TTC549 (cell line): ENCODE measurements around the gene MYO16.

Source experiments
- FAIRE-seq: peaks from 2 replicates; lab custom pipeline; 2012; peaks lifted over from hg19 to GRCh38; lab: Jason Lieb, UNC

The MYO16 gene

DNA sequence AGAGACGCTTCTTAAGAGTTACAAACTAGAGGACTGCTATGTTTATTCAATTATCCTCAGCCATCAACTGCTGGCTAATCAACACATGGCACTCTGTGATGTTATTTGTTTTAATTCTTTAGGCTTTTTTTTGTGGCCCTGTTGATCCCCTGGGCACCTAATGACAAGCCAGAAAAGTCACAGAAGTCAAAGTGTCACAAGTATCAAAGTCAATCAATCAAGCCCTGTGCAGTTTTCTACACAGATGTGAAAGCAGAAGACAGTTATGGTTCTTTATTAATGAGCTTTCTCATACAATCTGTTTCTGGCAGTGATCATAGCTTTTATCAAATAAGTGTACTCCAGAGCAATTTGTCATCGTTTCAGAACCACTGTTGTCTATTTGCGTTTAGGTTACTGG lies 34.3 kb downstream of the MYO16 start:
- no peak for FAIRE-seq

GRCh38 chr13:108667205-108667604 lies 37.8 kb downstream of the MYO16 start:
- no peak for FAIRE-seq

GRCh38 chr13:108669381-108669780 lies 40.0 kb downstream of the MYO16 start:
- FAIRE-seq: no peak

- no peak for FAIRE-seq
Observed at GRCh38 chr13:108674346-108674745, 44.9 kb downstream of the MYO16 start.

DNA sequence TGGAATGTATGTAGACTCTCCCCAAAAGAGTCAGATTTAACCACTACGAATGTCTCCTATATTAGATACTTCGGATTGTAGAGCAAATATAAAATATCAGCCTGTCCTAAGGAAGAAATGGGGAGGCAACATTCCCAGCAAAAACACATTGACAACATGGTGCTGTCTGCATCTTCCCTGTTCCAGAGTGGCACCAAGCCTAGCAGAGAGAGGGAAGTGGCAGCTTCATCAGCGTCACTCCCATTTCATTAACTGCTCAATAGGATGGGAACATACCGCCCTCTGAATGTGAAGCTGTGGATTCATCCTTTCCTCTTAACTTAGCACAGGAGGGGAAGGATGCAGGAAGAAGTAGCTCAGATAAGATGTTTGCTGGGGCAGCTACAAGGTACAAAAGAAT lies 45.4 kb downstream of the MYO16 start:
- no peak for FAIRE-seq

- FAIRE-seq: no peak
Observed at GRCh38 chr13:108676620-108677019, 47.2 kb downstream of the MYO16 start.

DNA sequence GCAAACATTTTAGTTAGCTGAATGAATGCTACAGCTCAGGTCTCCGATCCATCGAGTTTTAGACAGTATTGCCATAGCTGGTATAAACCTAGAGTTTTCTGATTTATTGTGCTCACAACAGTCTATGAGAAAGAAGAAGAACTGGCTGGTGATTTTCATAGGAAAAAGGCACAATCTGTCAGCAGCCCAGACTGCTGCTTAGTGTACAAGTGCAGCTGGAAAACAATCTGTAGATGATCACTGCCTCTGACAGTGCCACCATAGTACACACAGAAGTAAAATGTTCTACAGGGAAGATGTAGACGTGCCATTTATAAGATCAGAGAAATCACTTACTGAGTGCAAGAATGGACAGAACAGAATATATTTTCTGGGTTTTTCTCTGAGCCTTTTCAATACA lies 48.4 kb downstream of the MYO16 start:
- no peak for FAIRE-seq

GRCh38 chr13:108680011-108680410 lies 50.6 kb downstream of the MYO16 start:
- FAIRE-seq: no peak

- FAIRE-seq: no peak
Observed at GRCh38 chr13:108681986-108682575, 52.7 kb downstream of the MYO16 start.

GRCh38 chr13:108682714-108683113 lies 53.3 kb downstream of the MYO16 start:
- FAIRE-seq: no peak

DNA sequence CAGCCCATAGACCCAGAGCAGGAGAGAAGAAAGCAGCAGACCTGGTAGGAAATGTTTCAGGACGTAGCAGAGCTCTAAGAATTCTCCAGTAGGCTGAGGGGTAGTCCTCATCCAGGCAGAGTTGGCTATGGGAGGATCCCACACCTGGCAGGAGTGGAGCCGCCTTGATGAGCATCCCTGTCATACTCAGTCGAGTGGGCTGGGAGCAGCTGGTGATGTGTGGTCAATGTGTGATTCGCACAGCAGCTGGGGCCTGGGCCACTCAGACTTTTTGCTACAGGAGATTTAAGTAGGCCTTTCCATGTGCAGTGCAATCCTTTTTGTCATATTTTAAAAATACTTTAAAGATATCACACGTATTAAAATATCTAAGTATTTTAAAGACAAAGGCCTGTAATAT lies 56.6 kb downstream of the MYO16 start:
- FAIRE-seq: no peak

GRCh38 chr13:108690726-108691125 lies 61.3 kb downstream of the MYO16 start:
- FAIRE-seq: no peak

DNA sequence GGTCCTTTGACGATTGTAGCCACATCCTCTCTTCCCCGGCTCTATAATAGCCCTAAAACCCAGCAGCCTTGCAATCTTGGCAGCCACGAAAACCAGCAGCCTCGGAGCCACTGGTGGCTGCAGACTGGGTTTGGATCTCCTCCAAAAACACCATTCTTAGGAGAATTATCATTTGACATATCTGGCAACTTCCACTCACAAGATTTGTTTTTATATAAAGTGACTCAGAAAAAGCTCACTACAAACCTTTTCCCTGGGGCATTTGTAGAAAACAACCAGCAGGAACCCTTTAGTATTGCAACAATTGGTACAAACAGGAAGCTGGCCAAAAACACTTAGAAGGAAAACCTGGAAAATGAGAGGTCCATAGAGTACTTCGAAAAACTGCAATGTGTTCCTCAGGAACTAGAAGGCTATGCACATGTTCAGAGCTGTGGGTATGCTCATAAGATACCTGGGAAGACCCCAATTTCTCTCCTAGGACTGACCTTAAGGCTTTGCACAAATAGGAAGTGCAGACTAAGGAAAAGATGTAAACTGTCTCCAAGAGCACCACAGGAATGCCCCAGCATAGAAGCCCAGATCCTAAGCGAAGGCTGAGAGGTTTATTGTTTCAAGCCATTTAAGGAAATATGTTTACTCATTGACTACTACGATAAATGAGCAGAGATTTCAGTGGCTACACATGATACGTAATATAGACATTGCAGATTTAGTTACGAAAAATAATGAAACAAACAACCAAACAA lies 71.2 kb downstream of the MYO16 start:
- FAIRE-seq: no peak

GRCh38 chr13:108702171-108702570 lies 72.8 kb downstream of the MYO16 start:
- no peak for FAIRE-seq

- no peak for FAIRE-seq
Observed at GRCh38 chr13:108705031-108705430, 75.6 kb downstream of the MYO16 start.

- no peak for FAIRE-seq
Observed at GRCh38 chr13:108707584-108707983, 78.2 kb downstream of the MYO16 start.

DNA sequence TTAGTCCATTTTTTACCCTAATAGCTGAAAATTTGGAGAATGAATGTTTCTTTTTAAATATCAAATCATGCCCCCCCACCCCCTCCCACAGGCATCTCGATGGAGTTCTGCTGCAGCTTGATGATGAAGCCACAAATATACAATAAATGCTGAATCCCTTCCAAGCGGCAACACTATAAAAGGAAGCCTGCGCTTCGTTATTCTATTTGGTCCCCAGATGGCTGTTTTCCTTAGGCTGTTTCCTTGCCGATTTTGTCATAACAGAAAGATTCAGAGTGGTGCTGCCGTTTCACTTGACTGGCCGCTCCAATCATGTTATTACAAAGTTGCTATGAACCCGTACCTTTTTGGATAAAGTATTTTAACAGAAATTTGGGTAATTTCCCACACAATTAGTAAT lies 79.5 kb downstream of the MYO16 start:
- FAIRE-seq: no peak

- FAIRE-seq: no peak
Observed at GRCh38 chr13:108711386-108711785, 82.0 kb downstream of the MYO16 start.

- no peak for FAIRE-seq
Observed at GRCh38 chr13:108725471-108725870, 96.1 kb downstream of the MYO16 start.

- no peak for FAIRE-seq
Observed at GRCh38 chr13:108728370-108728769, 99.0 kb downstream of the MYO16 start.

DNA sequence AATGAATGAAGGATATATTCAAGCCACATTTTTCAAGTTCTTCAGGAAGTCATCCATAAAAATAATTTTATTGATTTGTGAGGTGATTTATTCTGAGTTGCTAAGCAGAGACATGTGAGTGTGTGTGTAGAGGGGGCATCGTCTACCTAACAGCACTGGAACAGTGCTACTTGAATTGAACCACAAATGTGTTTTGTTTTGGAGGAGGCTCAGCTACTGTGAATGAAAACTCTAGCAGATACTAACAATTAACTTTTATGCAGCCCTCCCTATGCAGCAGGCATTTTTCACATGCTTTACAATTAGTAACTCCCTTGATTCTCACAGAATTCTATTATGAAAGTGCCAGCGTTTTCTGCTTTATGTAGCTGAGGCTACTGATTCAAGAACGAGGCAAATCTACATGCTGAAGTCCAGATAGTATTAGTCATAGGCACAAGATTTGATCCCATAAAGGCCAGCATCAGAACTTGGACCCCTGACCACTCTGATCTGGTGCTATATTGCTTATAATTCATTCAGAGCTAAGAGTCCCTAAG lies 103.7 kb downstream of the MYO16 start:
- no peak for FAIRE-seq

DNA sequence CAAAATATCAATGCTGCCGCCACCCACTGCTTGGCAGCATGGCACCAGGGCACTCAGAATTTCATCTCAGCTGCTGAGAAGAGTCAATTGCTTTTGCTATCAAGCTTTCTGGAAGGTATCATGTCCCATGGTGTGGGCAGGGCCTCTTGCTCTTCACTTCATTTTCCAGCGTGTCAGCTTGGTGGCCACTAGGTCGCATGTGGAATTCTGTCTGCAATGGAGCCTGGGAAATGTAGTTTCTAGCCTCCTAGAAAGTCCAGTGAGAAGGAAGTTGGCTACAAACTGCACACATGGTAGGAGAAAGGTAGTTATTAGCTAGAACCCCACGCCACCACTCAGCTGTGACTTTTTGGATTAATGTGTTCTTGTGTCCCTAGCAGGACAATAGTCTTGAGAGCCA lies 105.3 kb downstream of the MYO16 start:
- no peak for FAIRE-seq

GRCh38 chr13:108741930-108742329 lies 112.5 kb downstream of the MYO16 start:
- no peak for FAIRE-seq
